Gastrocnemius medialis (tissue), 4 donors: ENCODE results near the gene TMEM218.

Experiments
- POLR2A ChIP-seq, 2 donors: fragments of 450-650 bp; IDR thresholded peaks; one replicate each; pipeline ENCODE4 v1.6.1; 2017; ENCODE audit warnings: antibody characterized with exemption in 2 of 2, mild to moderate bottlenecking in 2 of 2, moderate library complexity in 2 of 2
- TF ChIP-seq, protein P1 (sequence below), 5 experiments: fragments of 450-650 bp in 3 of 5; fragments of 200-600 bp in 2 of 5; sonication (generic) in 2 of 5; IDR thresholded peaks in 4 of 5; conservative IDR thresholded peaks in 1 of 5; 1 replicate in 4 of 5; 2 replicates in 1 of 5; pipeline ENCODE4 v1.5.1; 2016 to 2019; ENCODE audit warnings: antibody characterized with exemption in 5 of 5, mild to moderate bottlenecking in 3 of 5, moderate library complexity in 3 of 5

DNA sequence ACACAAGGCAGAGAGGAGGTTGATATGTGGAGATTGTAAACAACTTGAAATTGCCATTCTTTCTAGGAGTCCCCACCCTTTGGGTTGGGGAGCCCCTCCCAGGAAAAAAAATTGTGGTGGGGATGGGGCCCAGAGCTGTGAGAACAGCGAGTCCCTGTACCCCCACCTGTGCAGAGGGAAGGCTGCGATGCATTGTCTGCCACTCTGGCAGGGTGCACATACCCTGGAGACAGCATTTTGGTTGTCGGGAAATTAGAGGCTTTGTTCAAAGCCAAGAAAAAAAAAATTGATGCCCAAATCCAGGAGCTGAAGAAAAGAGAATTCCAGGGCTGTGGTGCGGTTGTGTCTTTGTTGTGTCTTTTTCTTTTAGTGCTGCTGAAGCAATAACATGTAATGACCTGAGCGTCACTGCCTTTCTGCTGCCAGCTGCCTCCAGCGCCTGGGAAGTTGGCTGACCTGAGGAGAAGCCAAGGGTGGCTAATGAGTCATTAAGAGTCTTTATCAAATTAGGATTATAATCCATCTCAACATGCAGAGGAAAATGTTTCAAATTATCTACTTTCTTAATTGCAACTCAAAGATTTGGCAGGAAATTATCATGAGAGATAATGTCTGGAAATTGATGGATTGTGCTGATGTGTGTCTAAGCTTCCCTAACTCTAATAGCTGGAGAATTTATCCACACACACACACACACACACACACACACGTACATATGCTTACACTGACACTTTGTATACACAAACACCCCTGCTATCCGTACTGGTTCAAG is 45.1 kb upstream of the TMEM218 start:
- TF ChIP-seq, protein P1, sequence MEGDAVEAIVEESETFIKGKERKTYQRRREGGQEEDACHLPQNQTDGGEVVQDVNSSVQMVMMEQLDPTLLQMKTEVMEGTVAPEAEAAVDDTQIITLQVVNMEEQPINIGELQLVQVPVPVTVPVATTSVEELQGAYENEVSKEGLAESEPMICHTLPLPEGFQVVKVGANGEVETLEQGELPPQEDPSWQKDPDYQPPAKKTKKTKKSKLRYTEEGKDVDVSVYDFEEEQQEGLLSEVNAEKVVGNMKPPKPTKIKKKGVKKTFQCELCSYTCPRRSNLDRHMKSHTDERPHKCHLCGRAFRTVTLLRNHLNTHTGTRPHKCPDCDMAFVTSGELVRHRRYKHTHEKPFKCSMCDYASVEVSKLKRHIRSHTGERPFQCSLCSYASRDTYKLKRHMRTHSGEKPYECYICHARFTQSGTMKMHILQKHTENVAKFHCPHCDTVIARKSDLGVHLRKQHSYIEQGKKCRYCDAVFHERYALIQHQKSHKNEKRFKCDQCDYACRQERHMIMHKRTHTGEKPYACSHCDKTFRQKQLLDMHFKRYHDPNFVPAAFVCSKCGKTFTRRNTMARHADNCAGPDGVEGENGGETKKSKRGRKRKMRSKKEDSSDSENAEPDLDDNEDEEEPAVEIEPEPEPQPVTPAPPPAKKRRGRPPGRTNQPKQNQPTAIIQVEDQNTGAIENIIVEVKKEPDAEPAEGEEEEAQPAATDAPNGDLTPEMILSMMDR (IDR thresholded peaks at IDR 0.05 in 4 of 5, conservative IDR thresholded peaks at IDR 0.05 in 1 of 5), result no peak
- no peak for TF ChIP-seq POLR2A (IDR thresholded peaks at IDR 0.05)
